GM23338 (cell line): Measurements from ENCODE around the gene POU3F1. TPM values are rescaled to one million over a fixed set of nuclear protein-coding genes. Genes with fewer than 3 reads are reported as not detected.

Experiments
- ATAC-seq: fragments of 200-7000 bp; cut with Tn5 transposase; 3 replicates; pipeline ENCODE4 v1.9.1; 2020
- DNase-seq: peaks from one replicate; pipeline ENCODE4 v3.0.0-alpha.2; 2015; ENCODE audit warnings: low spot score
- H2AFZ ChIP-seq: fragments of 200-600 bp; sonication (generic); 2 replicates; pipeline ENCODE4 v1.8.0; 2016; ENCODE audit warnings: antibody characterized with exemption, mild to moderate bottlenecking, moderate library complexity
- H3F3A ChIP-seq: fragments of 200-600 bp; sonication (generic); replicated peaks from 2 replicates; pipeline ENCODE4 v1.8.0; 2017; ENCODE audit warnings: antibody characterized with exemption, mixed run types, low read depth
- H3K27ac ChIP-seq: fragments of 200-600 bp; sonication (generic); 2 replicates; pipeline ENCODE4 v1.6.1; 2016; ENCODE audit warnings: low read depth
- H3K27me3 ChIP-seq: fragments of 200-600 bp; sonication (generic); 2 replicates; pipeline ENCODE4 v1.8.0; 2016; ENCODE audit warnings: mild to moderate bottlenecking, mixed run types, moderate library complexity; ENCODE audit not compliant: insufficient read depth
- H3K36me3 ChIP-seq: fragments of 200-600 bp; sonication (generic); 2 replicates; pipeline ENCODE4 v1.8.0; 2016; ENCODE audit warnings: mild to moderate bottlenecking; ENCODE audit not compliant: insufficient read depth
- H3K4me1 ChIP-seq: fragments of 200-600 bp; sonication (generic); 2 replicates; pipeline ENCODE4 v1.8.0; 2016; ENCODE audit warnings: mild to moderate bottlenecking, moderate library complexity; ENCODE audit not compliant: insufficient read depth
- H3K4me2 ChIP-seq: fragments of 200-600 bp; sonication (generic); 2 replicates; pipeline ENCODE4 v1.7.1; 2017; ENCODE audit warnings: mixed run types
- H3K4me3 ChIP-seq: fragments of 200-600 bp; sonication (generic); 2 replicates; pipeline ENCODE4 v1.6.1; 2016; ENCODE audit warnings: mixed run types
- H3K79me2 ChIP-seq: fragments of 200-600 bp; sonication (generic); replicated peaks from 2 replicates; pipeline ENCODE4 v1.8.0; 2017; ENCODE audit warnings: mild to moderate bottlenecking; ENCODE audit not compliant: insufficient read depth
- H3K9me2 ChIP-seq: fragments of 200-600 bp; sonication (generic); 2 replicates; pipeline ENCODE4 v1.8.0; 2017; ENCODE audit not compliant: insufficient read depth
- H4K20me1 ChIP-seq: fragments of 200-600 bp; sonication (generic); replicated peaks from 2 replicates; pipeline ENCODE4 v1.8.0; 2017; ENCODE audit warnings: mild to moderate bottlenecking; ENCODE audit not compliant: insufficient read depth
- H3K27ac Mint-ChIP-seq: 2 replicates; pipeline ENCODE4 v1.8.0; 2020; ENCODE audit warnings: inconsistent platforms, mild to moderate bottlenecking, moderate library complexity, mixed read lengths
- H3K27me3 Mint-ChIP-seq: 3 replicates; pipeline ENCODE4 v1.8.0; 2022; ENCODE audit warnings: low read depth, mild to moderate bottlenecking, moderate library complexity, mixed read lengths, inconsistent platforms; ENCODE audit not compliant: insufficient read depth, poor library complexity
- H3K36me3 Mint-ChIP-seq: 3 replicates; pipeline ENCODE4 v1.8.0; 2021; ENCODE audit warnings: low read depth, mild to moderate bottlenecking, inconsistent platforms, moderate library complexity, mixed read lengths
- H3K4me1 Mint-ChIP-seq: 3 replicates; pipeline ENCODE4 v1.8.0; 2020; ENCODE audit warnings: mild to moderate bottlenecking, inconsistent platforms, mixed read lengths
- H3K4me3 Mint-ChIP-seq: 3 replicates; pipeline ENCODE4 v1.8.0; 2021; ENCODE audit warnings: moderate library complexity, mild to moderate bottlenecking, inconsistent platforms, mixed read lengths
- H3K9me3 Mint-ChIP-seq: 3 replicates; pipeline ENCODE4 v1.8.0; 2020; ENCODE audit warnings: moderate library complexity, mild to moderate bottlenecking, inconsistent platforms, mixed read lengths
- CREB1 ChIP-seq: fragments of 250-450 bp; sonication (Bioruptor Pico); IDR thresholded peaks from 2 replicates; pipeline ENCODE4 v1.5.0; 2020; ENCODE audit warnings: low read depth, mild to moderate bottlenecking, moderate library complexity
- EZH2phosphoT487 ChIP-seq: fragments of 200-600 bp; sonication (generic); IDR thresholded peaks from one replicate; pipeline ENCODE4 v1.8.1; 2018; ENCODE audit warnings: antibody characterized with exemption; ENCODE audit not compliant: unreplicated experiment
- JUNB ChIP-seq: IDR thresholded peaks from one replicate; pipeline ENCODE4 v1.6.1; 2016; ENCODE audit warnings: antibody characterized with exemption; ENCODE audit not compliant: unreplicated experiment
- STAT1 ChIP-seq: IDR thresholded peaks from one replicate; pipeline ENCODE4 v1.6.1; 2016; ENCODE audit warnings: antibody characterized with exemption; ENCODE audit not compliant: unreplicated experiment
- ZNF114 ChIP-seq: fragments of 250-450 bp; sonication (Bioruptor Pico); IDR thresholded peaks from 2 replicates; pipeline ENCODE4 v1.5.0; 2020; ENCODE audit warnings: mild to moderate bottlenecking, moderate library complexity
- polyA plus RNA-seq: library from polyadenylated mRNA; unstranded; fragments of >200 nt; fragmentation: Nextera tagmentation; extraction: Ambion mirVana; gene quantifications from 2 replicates; pipeline ENCODE4 v1.2.1, GENCODE V29; 2016
- total RNA-seq: library from RNA; depleted of rRNA; stranded (reverse); fragments of >200 nt; shearing (Covaris generic); gene quantifications from 2 replicates; pipeline ENCODE4 v1.2.3, GENCODE V29; 2014
- TF ChIP-seq, protein P1 (sequence below), 2 experiments: fragments of 200-600 bp in 1 of 2; sonication (generic) in 1 of 2; conservative IDR thresholded peaks; 2 replicates each; pipeline versions ENCODE4 v1.5.1 to v1.6.1; 2016 to 2017; ENCODE audit warnings: antibody characterized with exemption in 2 of 2, low read depth in 2 of 2, mild to moderate bottlenecking in 2 of 2, moderate library complexity in 1 of 2
- TF ChIP-seq, protein P2 (sequence below): fragments of 250-450 bp; sonication (Bioruptor Pico); IDR thresholded peaks from 2 replicates; pipeline ENCODE4 v1.5.0; 2020; ENCODE audit warnings: mild to moderate bottlenecking, moderate library complexity

POU3F1 gene
- total and polyA plus RNA-seq, 2 experiments from 2014 or later: 3.6 to 11.5 TPM

DNA sequence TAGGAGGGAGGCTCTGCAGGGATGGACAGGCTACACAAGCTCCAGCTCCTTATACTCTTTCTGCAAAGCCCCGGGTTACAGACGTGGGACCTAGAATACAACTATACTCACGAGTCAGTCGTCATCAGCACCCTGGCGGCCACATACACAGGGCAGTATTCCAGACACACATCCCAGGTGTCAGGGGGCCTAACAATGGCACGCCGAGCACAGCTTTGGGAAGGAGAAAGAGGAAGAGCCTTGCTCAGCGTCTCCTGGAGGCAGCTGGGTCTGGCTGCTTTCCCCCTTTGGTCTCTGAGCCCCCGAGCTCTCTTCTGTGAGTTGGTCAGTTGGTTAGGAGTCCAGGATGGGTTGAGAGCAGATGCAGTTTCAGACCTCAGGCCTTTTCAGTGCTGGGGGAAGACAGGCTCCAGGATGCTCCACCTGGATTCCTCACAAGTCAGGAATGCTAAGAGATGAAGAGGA is 4.5 kb upstream of the POU3F1 start:
- H3K79me2 ChIP-seq: no peaks in the 10 kb centered on the region; the same call in 1 of the 2 replicates
- ATAC-seq: no peak
- Mint-ChIP-seq H3K27ac (no peak overlapping the region), H3K4me3 (no peak overlapping the region), H3K4me1 (peaks cover 51% of the 10 kb centered on the region), H3K9me3 (no peaks in the 10 kb centered on the region), H3K36me3 (0 out of 3 replicates have a peak, but pooled peaks cover 2% of the 10 kb centered on the region), H3K27me3 (peaks cover 24% of the 10 kb centered on the region)
- no peak overlapping the region for H3K4me3 ChIP-seq
- no peak overlapping the region for H2AFZ ChIP-seq
- peaks cover 3% of the 10 kb centered on the region; the same call in 1 of the 2 replicates for H4K20me1 ChIP-seq
- H3K4me2 ChIP-seq: no peak overlapping the region
- peaks cover 32% of the 10 kb centered on the region for H3K27me3 ChIP-seq
- H3K36me3 ChIP-seq: no peaks in the 10 kb centered on the region
- H3F3A ChIP-seq: no peaks in the 10 kb centered on the region; the same call in 1 of the 2 replicates
- H3K9me2 ChIP-seq: no peaks in the 10 kb centered on the region
- no peak overlapping the region for H3K27ac ChIP-seq
- TF ChIP-seq CREB1 (CRISPR knock-in tag): no peak
- TF ChIP-seq, protein P1, sequence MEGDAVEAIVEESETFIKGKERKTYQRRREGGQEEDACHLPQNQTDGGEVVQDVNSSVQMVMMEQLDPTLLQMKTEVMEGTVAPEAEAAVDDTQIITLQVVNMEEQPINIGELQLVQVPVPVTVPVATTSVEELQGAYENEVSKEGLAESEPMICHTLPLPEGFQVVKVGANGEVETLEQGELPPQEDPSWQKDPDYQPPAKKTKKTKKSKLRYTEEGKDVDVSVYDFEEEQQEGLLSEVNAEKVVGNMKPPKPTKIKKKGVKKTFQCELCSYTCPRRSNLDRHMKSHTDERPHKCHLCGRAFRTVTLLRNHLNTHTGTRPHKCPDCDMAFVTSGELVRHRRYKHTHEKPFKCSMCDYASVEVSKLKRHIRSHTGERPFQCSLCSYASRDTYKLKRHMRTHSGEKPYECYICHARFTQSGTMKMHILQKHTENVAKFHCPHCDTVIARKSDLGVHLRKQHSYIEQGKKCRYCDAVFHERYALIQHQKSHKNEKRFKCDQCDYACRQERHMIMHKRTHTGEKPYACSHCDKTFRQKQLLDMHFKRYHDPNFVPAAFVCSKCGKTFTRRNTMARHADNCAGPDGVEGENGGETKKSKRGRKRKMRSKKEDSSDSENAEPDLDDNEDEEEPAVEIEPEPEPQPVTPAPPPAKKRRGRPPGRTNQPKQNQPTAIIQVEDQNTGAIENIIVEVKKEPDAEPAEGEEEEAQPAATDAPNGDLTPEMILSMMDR (conservative IDR thresholded peaks at IDR 0.05; ENCODE audit: low read depth in 2 of 2): no peak
- H3K4me1 ChIP-seq: peaks cover 21% of the 10 kb centered on the region
- no peak for DNase-seq

GRCh38 chr1:38050397-38051078 is 3.9 kb upstream of the POU3F1 start:
- no peaks in the 10 kb centered on the region for H3K9me3 Mint-ChIP-seq
- H3K27me3 ChIP-seq: peaks cover 37% of the 10 kb centered on the region
- no peak overlapping the region for H2AFZ ChIP-seq
- no peak overlapping the region for H3K27ac ChIP-seq
- peaks cover 51% of the 10 kb centered on the region for H3K4me1 Mint-ChIP-seq
- no peaks in the 10 kb centered on the region for H3K36me3 ChIP-seq
- H3K27me3 Mint-ChIP-seq: peaks cover 26% of the 10 kb centered on the region
- no peaks in the 10 kb centered on the region for H3K9me2 ChIP-seq
- ATAC-seq (no peak), DNase-seq (no peak)
- no peak overlapping the region for H3K4me2 ChIP-seq
- peaks cover 21% of the 10 kb centered on the region for H3K4me1 ChIP-seq
- H3K36me3 Mint-ChIP-seq: 0 out of 3 replicates have a peak, but pooled peaks cover 2% of the 10 kb centered on the region
- no peak overlapping the region for H3K4me3 ChIP-seq
- H3K4me3 Mint-ChIP-seq: no peak overlapping the region
- H3K79me2 ChIP-seq: no peaks in the 10 kb centered on the region; the same call in 1 of the 2 replicates
- peaks cover 3% of the 10 kb centered on the region; the same call in 1 of the 2 replicates for H4K20me1 ChIP-seq
- H3K27ac Mint-ChIP-seq: no peak overlapping the region
- no peaks in the 10 kb centered on the region; the same call in 1 of the 2 replicates for H3F3A ChIP-seq
- TF ChIP-seq, protein P1 (conservative IDR thresholded peaks at IDR 0.05; ENCODE audit: low read depth in 2 of 2): peak in 1 of 2 experiments; percentile 40; a peak in 2 of 4 replicates
- TF ChIP-seq EZH2phosphoT487 (no peak), STAT1 (no peak), JUNB (no peak), ZNF114 (CRISPR knock-in tag) (no peak)
- TF ChIP-seq, protein P2, sequence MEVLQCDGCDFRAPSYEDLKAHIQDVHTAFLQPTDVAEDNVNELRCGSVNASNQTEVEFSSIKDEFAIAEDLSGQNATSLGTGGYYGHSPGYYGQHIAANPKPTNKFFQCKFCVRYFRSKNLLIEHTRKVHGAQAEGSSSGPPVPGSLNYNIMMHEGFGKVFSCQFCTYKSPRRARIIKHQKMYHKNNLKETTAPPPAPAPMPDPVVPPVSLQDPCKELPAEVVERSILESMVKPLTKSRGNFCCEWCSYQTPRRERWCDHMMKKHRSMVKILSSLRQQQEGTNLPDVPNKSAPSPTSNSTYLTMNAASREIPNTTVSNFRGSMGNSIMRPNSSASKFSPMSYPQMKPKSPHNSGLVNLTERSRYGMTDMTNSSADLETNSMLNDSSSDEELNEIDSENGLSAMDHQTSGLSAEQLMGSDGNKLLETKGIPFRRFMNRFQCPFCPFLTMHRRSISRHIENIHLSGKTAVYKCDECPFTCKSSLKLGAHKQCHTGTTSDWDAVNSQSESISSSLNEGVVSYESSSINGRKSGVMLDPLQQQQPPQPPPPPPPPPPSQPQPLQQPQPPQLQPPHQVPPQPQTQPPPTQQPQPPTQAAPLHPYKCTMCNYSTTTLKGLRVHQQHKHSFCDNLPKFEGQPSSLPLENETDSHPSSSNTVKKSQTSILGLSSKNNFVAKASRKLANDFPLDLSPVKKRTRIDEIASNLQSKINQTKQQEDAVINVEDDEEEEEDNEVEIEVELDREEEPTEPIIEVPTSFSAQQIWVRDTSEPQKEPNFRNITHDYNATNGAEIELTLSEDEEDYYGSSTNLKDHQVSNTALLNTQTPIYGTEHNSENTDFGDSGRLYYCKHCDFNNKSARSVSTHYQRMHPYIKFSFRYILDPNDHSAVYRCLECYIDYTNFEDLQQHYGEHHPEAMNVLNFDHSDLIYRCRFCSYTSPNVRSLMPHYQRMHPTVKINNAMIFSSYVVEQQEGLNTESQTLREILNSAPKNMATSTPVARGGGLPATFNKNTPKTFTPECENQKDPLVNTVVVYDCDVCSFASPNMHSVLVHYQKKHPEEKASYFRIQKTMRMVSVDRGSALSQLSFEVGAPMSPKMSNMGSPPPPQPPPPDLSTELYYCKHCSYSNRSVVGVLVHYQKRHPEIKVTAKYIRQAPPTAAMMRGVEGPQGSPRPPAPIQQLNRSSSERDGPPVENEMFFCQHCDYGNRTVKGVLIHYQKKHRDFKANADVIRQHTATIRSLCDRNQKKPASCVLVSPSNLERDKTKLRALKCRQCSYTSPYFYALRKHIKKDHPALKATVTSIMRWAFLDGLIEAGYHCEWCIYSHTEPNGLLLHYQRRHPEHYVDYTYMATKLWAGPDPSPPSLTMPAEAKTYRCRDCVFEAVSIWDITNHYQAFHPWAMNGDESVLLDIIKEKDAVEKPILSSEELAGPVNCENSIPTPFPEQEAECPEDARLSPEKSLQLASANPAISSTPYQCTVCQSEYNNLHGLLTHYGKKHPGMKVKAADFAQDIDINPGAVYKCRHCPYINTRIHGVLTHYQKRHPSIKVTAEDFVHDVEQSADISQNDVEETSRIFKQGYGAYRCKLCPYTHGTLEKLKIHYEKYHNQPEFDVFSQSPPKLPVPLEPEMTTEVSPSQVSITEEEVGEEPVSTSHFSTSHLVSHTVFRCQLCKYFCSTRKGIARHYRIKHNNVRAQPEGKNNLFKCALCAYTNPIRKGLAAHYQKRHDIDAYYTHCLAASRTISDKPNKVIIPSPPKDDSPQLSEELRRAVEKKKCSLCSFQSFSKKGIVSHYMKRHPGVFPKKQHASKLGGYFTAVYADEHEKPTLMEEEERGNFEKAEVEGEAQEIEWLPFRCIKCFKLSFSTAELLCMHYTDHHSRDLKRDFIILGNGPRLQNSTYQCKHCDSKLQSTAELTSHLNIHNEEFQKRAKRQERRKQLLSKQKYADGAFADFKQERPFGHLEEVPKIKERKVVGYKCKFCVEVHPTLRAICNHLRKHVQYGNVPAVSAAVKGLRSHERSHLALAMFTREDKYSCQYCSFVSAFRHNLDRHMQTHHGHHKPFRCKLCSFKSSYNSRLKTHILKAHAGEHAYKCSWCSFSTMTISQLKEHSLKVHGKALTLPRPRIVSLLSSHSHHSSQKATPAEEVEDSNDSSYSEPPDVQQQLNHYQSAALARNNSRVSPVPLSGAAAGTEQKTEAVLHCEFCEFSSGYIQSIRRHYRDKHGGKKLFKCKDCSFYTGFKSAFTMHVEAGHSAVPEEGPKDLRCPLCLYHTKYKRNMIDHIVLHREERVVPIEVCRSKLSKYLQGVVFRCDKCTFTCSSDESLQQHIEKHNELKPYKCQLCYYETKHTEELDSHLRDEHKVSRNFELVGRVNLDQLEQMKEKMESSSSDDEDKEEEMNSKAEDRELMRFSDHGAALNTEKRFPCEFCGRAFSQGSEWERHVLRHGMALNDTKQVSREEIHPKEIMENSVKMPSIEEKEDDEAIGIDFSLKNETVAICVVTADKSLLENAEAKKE (CRISPR knock-in tag): no peak
